Left colon (tissue), 2 donors: Measurements from ENCODE around the gene EIF3J. TPM values are rescaled to one million over a fixed set of nuclear protein-coding genes. Genes with fewer than 3 reads are reported as not detected.
A peak's percentile ranks its signal among the peaks of the same experiment; 100 is the strongest.

Experiments used
- ATAC-seq: fragments of 200-7000 bp; cut with Tn5 transposase; one replicate; pipeline ENCODE4 v1.9.1; 2020; ENCODE audit warnings: mild to moderate bottlenecking, moderate library complexity
- DNase-seq, 2 donors: peaks; one replicate each; pipeline ENCODE4 v3.0.0-alpha.2; 2020
- intact Hi-C, 2 donors: fragments of 100-400 bp; cut with DNase I in 1 of 2; cut with micrococcal nuclease in 1 of 2; formaldehyde crosslinking; loops; one replicate each; pipeline versions ENCODE4 v1.11.2 to v1.14.0; 2022; cut with DNase I, micrococcal nuclease
- total RNA-seq, 2 donors: library from RNA; stranded (reverse); fragmentation: NEBNext Ultra II Directional; extraction: Animal tissue kit (Norgen Biotek cat#: 25700); gene quantifications; one replicate each; pipeline ENCODE4 v1.2.1, GENCODE V29; 2021
- donor health status: DM: no; HTN: no; CAD: no.
- donor health status: DM: yes; HTN: yes; CAD: no.

The EIF3J gene
- total RNA-seq, 2 donors from 2014 or later = 49.1 to 60.2 TPM

GRCh38 chr15:44580105-44580504 lies 43.2 kb downstream of the EIF3J start:
- ATAC-seq = peak; percentile 44
- DNase-seq = no peak
- intact Hi-C loops = loop anchor here in 1 of 2 donors (10.0 kb wide), 1 partner anchor 155 kb away; the partner anchor contains the start of gene TRIM69

- intact Hi-C loops = loop anchor here in 1 of 2 donors (10.0 kb wide), 1 partner anchor 151 kb away; the partner anchor contains the start of gene TRIM69
- ATAC-seq (peak; percentile 84), DNase-seq (peak in 1 of 2 donors; percentile 61)
Measured at GRCh38 chr15:44584162-44584749, 47.3 kb downstream of the EIF3J start.

- DNase-seq = no peak
- no peak for ATAC-seq
- intact Hi-C loops = loop anchor here in 1 of 2 donors (10.0 kb wide), 1 partner anchor 149 kb away; the partner anchor contains the start of gene TRIM69
Measured at GRCh38 chr15:44585633-44586032, 48.7 kb downstream of the EIF3J start.

- intact Hi-C loops = loop anchor here in 1 of 2 donors (10.0 kb wide), 1 partner anchor 146 kb away; the partner anchor contains the start of gene TRIM69
- ATAC-seq = no peak
- no peak for DNase-seq
Measured at GRCh38 chr15:44588541-44588940, 51.6 kb downstream of the EIF3J start.

- intact Hi-C loops = no loop called here
- no peak for ATAC-seq
- no peak for DNase-seq
Measured at GRCh38 chr15:44591326-44591725, 54.4 kb downstream of the EIF3J start.

- no peak for DNase-seq
- ATAC-seq = peak; percentile 34
- intact Hi-C loops = no loop called here
Measured at GRCh38 chr15:44593042-44593736, 56.2 kb downstream of the EIF3J start.

- no peak for ATAC-seq
- DNase-seq = no peak
Measured at GRCh38 chr15:44595246-44595645, 58.3 kb downstream of the EIF3J start.

GRCh38 chr15:44595656-44596510 lies 58.9 kb downstream of the EIF3J start:
- ATAC-seq (no peak), DNase-seq (no peak)
- intact Hi-C loops = no loop called here

More at GRCh38 chr15:44595246-44595645, 58.3 kb downstream of the EIF3J start:
- intact Hi-C loops = no loop called here

GRCh38 chr15:44596511-44597010 lies 59.6 kb downstream of the EIF3J start:
- DNase-seq (no peak), ATAC-seq (no peak)
- intact Hi-C loops = no loop called here

GRCh38 chr15:44598066-44598465 lies 61.1 kb downstream of the EIF3J start:
- intact Hi-C loops = no loop called here

GRCh38 chr15:44598892-44599291 lies 61.9 kb downstream of the EIF3J start:
- intact Hi-C loops = no loop called here
- DNase-seq = no peak
- ATAC-seq = no peak

More at GRCh38 chr15:44598066-44598465, 61.1 kb downstream of the EIF3J start:
- no peak for ATAC-seq
- DNase-seq = no peak

GRCh38 chr15:44603126-44603525 lies 66.2 kb downstream of the EIF3J start:
- ATAC-seq (no peak), DNase-seq (no peak)
- intact Hi-C loops = no loop called here

- intact Hi-C loops = no loop called here
- ATAC-seq (no peak), DNase-seq (no peak)
Measured at GRCh38 chr15:44606740-44607139, 69.8 kb downstream of the EIF3J start.

Other genes with a start within 250 kb of the EIF3J start
- 100 to 1,000 TPM in 1 of 2 donors, 10 to 100 TPM in 1; 93.0 to 114 TPM for gene GOLM2, start 248.4 kb upstream of the EIF3J start, total RNA-seq
- 10 to 100 TPM; 30.1 to 33.7 TPM for gene CTDSPL2, start 109.5 kb upstream of the EIF3J start, total RNA-seq
- gene SPG11, start 126.5 kb downstream of the EIF3J start, total RNA-seq = 100 to 1,000 TPM in 1 of 2 donors, 10 to 100 TPM in 1; 90.7 to 113 TPM
- 1 to 10 TPM; 4.3 to 4.5 TPM for gene PATL2, start 174.2 kb downstream of the EIF3J start, total RNA-seq
- gene B2M, start 174.4 kb downstream of the EIF3J start, total RNA-seq = 1,000 to 10,000 TPM; 4,423 to 4,762 TPM
- 10 to 100 TPM; 15.7 to 16.4 TPM for gene TRIM69, start 199.4 kb downstream of the EIF3J start, total RNA-seq